IMR-90 (cell line): ENCODE data around the gene PGPEP1.

Source experiments
- CHD1 ChIP-seq: IDR thresholded peaks from 2 replicates; pipeline ENCODE4 v1.6.1; 2012; ENCODE audit warnings: low read depth, low read length, improper control_type of control experiment
- MAFK ChIP-seq: IDR thresholded peaks from 2 replicates; pipeline ENCODE4 v1.6.1; 2012; ENCODE audit warnings: low read depth, low read length, improper control_type of control experiment
- MAZ ChIP-seq: IDR thresholded peaks from 2 replicates; pipeline ENCODE4 v1.6.1; 2012; ENCODE audit warnings: low read depth, mild to moderate bottlenecking, low read length, improper control_type of control experiment, moderate library complexity, borderline replicate concordance
- POLR2A ChIP-seq: IDR thresholded peaks from 2 replicates; pipeline ENCODE4 v1.6.1; 2012; ENCODE audit warnings: mild to moderate bottlenecking, low read depth, low read length
- RAD21 ChIP-seq: IDR thresholded peaks from 2 replicates; pipeline ENCODE4 v1.6.1; 2012; ENCODE audit warnings: low read length, improper control_type of control experiment
- RFX5 ChIP-seq: IDR thresholded peaks from 2 replicates; pipeline ENCODE4 v1.8.0; 2012; ENCODE audit warnings: low read depth, mild to moderate bottlenecking, low read length, moderate library complexity
- USF2 ChIP-seq: fragments of 150-350 bp; IDR thresholded peaks from 2 replicates; pipeline ENCODE4 v1.6.1; 2017; ENCODE audit warnings: mild to moderate bottlenecking, antibody characterized with exemption, low read length, low read depth
- TF ChIP-seq, protein P1 (sequence below): conservative IDR thresholded peaks from 2 replicates; pipeline ENCODE4 v1.5.1; 2012; ENCODE audit warnings: mild to moderate bottlenecking, low read depth, low read length, improper control_type of control experiment

DNA sequence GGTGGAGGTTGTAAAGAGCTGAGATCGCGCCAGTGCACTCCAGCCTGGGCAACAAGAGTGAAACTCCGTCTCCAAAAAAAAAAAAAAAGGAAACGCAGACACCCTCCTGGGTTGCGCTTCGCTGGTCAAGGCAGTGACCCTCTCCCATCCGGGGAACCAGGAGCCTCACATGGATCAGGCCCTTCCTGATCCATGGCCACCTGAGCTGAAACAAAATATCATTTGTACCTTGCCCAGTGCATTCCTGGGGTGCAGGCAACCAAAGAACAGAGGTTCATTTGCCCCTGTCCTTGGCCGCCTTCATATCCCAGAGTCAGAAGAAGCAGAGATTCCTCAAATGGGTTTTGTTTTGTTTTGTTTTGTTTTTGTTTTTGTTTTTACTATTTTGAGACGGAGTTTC is 9.5 kb upstream of the PGPEP1 start:
- TF ChIP-seq, protein P1, sequence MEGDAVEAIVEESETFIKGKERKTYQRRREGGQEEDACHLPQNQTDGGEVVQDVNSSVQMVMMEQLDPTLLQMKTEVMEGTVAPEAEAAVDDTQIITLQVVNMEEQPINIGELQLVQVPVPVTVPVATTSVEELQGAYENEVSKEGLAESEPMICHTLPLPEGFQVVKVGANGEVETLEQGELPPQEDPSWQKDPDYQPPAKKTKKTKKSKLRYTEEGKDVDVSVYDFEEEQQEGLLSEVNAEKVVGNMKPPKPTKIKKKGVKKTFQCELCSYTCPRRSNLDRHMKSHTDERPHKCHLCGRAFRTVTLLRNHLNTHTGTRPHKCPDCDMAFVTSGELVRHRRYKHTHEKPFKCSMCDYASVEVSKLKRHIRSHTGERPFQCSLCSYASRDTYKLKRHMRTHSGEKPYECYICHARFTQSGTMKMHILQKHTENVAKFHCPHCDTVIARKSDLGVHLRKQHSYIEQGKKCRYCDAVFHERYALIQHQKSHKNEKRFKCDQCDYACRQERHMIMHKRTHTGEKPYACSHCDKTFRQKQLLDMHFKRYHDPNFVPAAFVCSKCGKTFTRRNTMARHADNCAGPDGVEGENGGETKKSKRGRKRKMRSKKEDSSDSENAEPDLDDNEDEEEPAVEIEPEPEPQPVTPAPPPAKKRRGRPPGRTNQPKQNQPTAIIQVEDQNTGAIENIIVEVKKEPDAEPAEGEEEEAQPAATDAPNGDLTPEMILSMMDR: no peak
- TF ChIP-seq MAZ: no peak
- TF ChIP-seq POLR2A: no peak
- no peak for TF ChIP-seq CHD1
- no peak for TF ChIP-seq USF2
- TF ChIP-seq MAFK: no peak
- TF ChIP-seq RAD21: no peak
- no peak for TF ChIP-seq RFX5
